WTC11 (cell line): ENCODE measurements around the gene FBLN5. TPM values are rescaled to one million over a fixed set of nuclear protein-coding genes. Genes with fewer than 3 reads are reported as not detected.

Experiments used
- ATAC-seq: fragments of 200-7000 bp; cut with Tn5 transposase; 2 replicates; pipeline ENCODE4 v1.10.0; 2021; ENCODE audit warnings: mild to moderate bottlenecking, moderate library complexity
- CTCF ChIA-PET: fragments of 300-600 bp; sonication (Branson Sonifier 250); formaldehyde crosslinking; loops from one replicate; lab custom pipeline; 2021; ENCODE audit warnings: antibody characterized with exemption; lab: Charles Lee
- POLR2A ChIA-PET: fragments of 350-600 bp; sonication (Branson Sonifier 250); formaldehyde crosslinking; loops from one replicate; lab custom pipeline; 2021; ENCODE audit warnings: antibody characterized with exemption; lab: Charles Lee
- DNase-seq: peaks from one replicate; pipeline ENCODE4 v3.0.0; 2021; ENCODE audit warnings: low spot score
- H3K27ac Mint-ChIP-seq: 2 replicates; pipeline ENCODE4 v1.8.0; 2021; ENCODE audit warnings: mixed read lengths
- H3K27me3 Mint-ChIP-seq: 2 replicates; pipeline ENCODE4 v1.8.0; 2021; ENCODE audit warnings: low read depth, mild to moderate bottlenecking, moderate library complexity, mixed read lengths
- H3K36me3 Mint-ChIP-seq: 2 replicates; pipeline ENCODE4 v1.8.0; 2021; ENCODE audit warnings: mixed read lengths
- H3K4me1 Mint-ChIP-seq: 2 replicates; pipeline ENCODE4 v1.8.0; 2022; ENCODE audit warnings: mixed read lengths
- H3K4me3 Mint-ChIP-seq: 2 replicates; pipeline ENCODE4 v1.8.0; 2021; ENCODE audit warnings: mild to moderate bottlenecking, moderate library complexity, mixed read lengths
- H3K9me3 Mint-ChIP-seq: 2 replicates; pipeline ENCODE4 v1.8.0; 2021; ENCODE audit warnings: mixed read lengths
- FOXP1 ChIP-seq: sonication (generic); formaldehyde crosslinking; IDR thresholded peaks from 2 replicates; pipeline ENCODE4 v1.8.0; 2022; ENCODE audit warnings: missing genetic modification reagents, mild to moderate bottlenecking, moderate library complexity, borderline replicate concordance
- GRHL2 ChIP-seq: fragments of 250-450 bp; sonication (Bioruptor Pico); IDR thresholded peaks from 2 replicates; pipeline ENCODE4 v1.8.0; 2022; ENCODE audit warnings: mild to moderate bottlenecking, moderate library complexity; ENCODE audit not compliant: insufficient replicate concordance, severe bottlenecking
- RELA ChIP-seq: sonication (generic); formaldehyde crosslinking; IDR thresholded peaks from 2 replicates; pipeline ENCODE4 v1.8.1; 2022; ENCODE audit warnings: missing genetic modification reagents, mild to moderate bottlenecking, borderline replicate concordance
- total RNA-seq: library from RNA; stranded (reverse); gene quantifications from 3 replicates; pipeline ENCODE4 v1.2.3, GENCODE V29; 2021

FBLN5 gene
- total RNA-seq, 1 experiment from 2014 or later = 4.0 TPM

DNA sequence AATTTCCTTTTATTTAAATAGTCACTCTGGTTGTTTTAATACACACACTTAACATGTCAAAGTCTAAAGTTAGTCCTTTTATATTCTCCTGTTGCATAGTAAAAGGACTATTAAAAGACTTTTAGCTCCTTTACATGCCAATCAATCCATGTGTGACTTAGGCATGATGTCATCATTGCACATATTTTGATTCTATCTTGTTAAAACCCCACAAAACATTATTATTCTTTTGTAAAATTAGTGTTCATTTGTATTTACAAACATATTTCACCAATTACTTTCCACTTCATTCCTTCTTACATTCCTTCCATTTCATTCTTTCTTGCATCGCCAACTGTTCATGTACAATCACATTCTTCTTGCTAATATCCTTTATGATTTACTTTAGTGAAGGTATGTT, 119.7 kb downstream of the FBLN5 start:
- POLR2A ChIA-PET = no interaction called here
- Mint-ChIP-seq H3K27me3 (no peaks in the 10 kb centered on the region), H3K4me1 (peaks cover 43% of the 10 kb centered on the region), H3K4me3 (no peak overlapping the region), H3K9me3 (peaks cover 15% of the 10 kb centered on the region), H3K27ac (no peak overlapping the region), H3K36me3 (peaks cover 11% of the 10 kb centered on the region)
- TF ChIP-seq RELA (CRISPR knock-in tag) (no peak), GRHL2 (CRISPR knock-in tag) (no peak), FOXP1 (CRISPR knock-in tag) (no peak)
- ATAC-seq = no peak
- CTCF ChIA-PET = no interaction called here
- DNase-seq = no peak

Other genes starting within 250 kb of the FBLN5 start
- 0.11 TPM in 2 of 3 replicates, not detected in the other for gene CATSPERB, start 215.6 kb downstream of the FBLN5 start, total RNA-seq
- 29.3 to 33.0 TPM (median 29.6 TPM) in 3 replicates for gene TC2N, start 80.2 kb downstream of the FBLN5 start, total RNA-seq
- 32.9 to 36.5 TPM (median 34.4 TPM) in 3 replicates for gene TRIP11, start 92.4 kb upstream of the FBLN5 start, total RNA-seq
- 33.1 to 37.1 TPM (median 33.1 TPM) in 3 replicates for gene ATXN3, start 158.9 kb upstream of the FBLN5 start, total RNA-seq
- gene NDUFB1, start 174.0 kb upstream of the FBLN5 start, total RNA-seq = 114 to 121 TPM (median 116 TPM) in 3 replicates
- 102 to 109 TPM (median 109 TPM) in 3 replicates for gene CPSF2, start 174.3 kb upstream of the FBLN5 start, total RNA-seq